Right ventricle myocardium superior (tissue), 1 donor: ENCODE data around the gene ZNF286A. TPM values are rescaled to one million over a fixed set of nuclear protein-coding genes. Genes with fewer than 3 reads are reported as not detected.
"Not testable (repeated sequence)": the region's sequence is repeated elsewhere in the genome, so short reads cannot be mapped to it uniquely, and the experiment has no call there.

Source experiments
- ATAC-seq: fragments of 200-7000 bp; cut with Tn5 transposase; one replicate; pipeline ENCODE4 v1.9.1; 2020; ENCODE audit warnings: mild to moderate bottlenecking; ENCODE audit not compliant: poor library complexity
- DNase-seq: peaks from one replicate; pipeline ENCODE4 v3.0.0-alpha.2; 2020
- intact Hi-C: fragments of 100-400 bp; cut with DNase I; formaldehyde crosslinking; loops from one replicate; pipeline ENCODE4 v1.11.2; 2022
- total RNA-seq: library from RNA; stranded (reverse); fragmentation: NEBNext Ultra II Directional; extraction: Animal tissue kit (Norgen Biotek cat#: 25700); gene quantifications from one replicate; pipeline ENCODE4 v1.2.1, GENCODE V29; 2021
- donor health status: DM: no; HTN: yes; CAD: no; lungs with severe emphysema.

ZNF286A gene
- total RNA-seq, 1 donor from 2014 or later = 11.0 TPM

DNA sequence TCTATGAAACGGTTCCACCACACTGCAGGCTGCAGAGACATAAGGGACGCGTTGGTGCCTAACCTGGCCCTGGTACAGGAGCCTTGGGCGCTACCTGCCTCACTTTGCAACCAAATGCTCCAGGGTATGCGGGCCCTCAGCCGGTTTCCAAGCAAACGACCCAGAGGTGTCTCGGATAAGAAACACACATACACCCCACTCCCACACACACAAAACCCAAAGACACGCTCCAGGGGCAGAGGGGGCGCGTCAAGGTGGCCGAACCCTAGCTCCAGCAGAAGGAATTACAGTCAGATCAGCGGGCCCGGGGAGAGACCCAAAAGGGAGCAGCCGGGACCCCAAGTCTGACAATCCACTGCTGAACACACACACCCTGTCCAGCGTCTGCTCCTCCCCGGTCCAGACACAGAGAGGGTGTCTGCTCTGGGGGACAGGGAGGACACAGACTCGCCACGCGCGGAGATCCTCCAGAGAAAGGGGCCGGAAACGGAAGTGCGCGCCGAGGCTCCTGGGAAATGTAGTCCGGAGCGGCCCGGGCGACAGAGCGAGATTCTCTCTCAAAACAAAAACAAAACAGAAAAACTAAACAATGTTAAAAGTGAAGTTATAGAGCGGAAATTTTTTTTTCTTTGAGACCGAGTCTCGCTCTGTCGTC lies 15.6 kb upstream of the ZNF286A start, which contains the start of gene TRIM16:
TSS of gene TRIM16 (minus strand) at position 488 of the 655 bp plus-strand sequence. CDS start 32,702 bp downstream, outside the sequence.
- DNase-seq (peak; percentile 92), ATAC-seq (peak; percentile 98)

DNA sequence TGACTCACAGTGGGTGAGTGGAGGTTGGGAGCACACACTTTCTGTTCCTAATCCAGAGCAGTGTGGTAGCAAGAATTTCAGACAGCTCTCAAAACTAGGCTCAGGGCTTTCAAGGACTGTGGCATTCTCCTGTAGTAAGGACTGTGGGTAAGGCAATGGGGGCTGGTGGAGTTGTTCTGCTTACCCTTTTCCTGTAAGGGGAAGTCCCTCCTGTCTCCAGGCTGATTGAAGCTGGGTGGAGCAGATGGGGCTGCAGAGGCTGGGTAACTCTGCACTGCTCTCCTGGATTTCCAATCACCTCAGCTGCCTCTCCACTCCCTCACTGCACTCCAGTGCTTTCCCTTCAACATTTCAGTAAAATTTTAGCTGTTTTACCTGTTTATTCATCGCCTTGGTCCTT lies 12.1 kb upstream of the ZNF286A start:
- DNase-seq, ATAC-seq, intact Hi-C loops: not testable (repeated sequence)

More for the DNA sequence above, 15.6 kb upstream of the ZNF286A start, which contains the start of gene TRIM16:
- intact Hi-C loops = not testable (repeated sequence)

DNA sequence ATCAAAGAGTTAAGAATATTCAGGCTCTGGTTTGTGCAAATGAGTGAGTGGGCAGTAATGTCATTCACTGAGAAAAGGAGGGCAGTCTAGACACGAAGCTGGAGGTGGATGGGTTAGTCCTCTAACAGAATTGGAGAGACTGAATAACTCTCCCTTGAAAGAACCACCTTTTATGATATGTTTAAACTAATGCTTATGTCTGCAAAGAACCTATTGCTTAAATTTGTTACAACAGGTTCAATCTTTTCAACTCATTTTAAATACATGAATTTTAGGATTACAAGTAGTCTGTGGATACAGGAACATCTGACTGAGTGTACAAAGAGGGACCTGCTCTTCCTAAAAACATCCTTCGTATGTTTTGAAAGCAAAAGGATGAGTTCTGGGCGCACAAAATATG lies 585 bp upstream of the ZNF286A start:
- intact Hi-C loops, ATAC-seq, DNase-seq: not testable (repeated sequence)

DNA sequence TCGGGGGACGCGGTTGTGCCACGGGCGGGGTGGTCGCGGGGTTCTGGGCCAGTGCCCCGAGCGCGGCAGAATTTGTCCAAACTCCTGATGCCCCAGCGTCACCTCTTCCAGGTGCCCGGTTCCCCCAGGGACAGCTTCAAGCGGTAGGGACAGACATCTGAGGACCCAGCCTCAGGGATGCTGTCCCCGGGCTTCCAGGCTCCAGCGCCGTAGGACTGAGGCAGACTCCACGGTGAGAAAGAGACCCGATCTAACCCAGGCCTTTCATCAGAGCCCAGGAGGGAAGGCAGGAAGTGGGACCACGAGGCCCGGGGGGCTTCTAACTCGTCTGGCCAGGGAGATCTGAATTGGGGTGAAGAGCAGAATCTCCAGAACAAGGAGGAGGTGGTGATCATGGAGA lies 385 bp downstream of the ZNF286A start:
- intact Hi-C loops, DNase-seq: not testable (repeated sequence)
- peak; percentile 37 for ATAC-seq

DNA sequence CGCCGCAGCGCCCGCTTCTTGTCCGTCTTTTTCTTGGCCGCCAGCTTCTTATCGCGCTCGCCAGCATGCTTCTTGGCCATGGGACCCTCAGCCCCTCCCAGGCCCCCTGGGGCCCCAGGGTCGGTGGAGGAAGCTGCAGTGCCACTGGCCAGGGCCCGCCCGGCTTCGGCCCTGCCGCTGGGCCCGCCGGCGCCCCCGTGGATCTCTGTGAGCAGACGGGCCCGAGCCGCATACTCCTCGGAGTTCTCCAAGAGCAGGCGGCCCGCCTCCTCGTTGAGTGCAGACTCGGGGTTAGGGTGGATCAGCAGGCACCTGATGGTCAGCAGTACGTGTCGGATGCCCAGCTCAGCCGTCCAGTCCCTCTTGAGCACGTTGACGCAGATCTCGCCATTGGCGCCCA lies 4.7 kb downstream of the ZNF286A start:
- intact Hi-C loops, ATAC-seq, DNase-seq: not testable (repeated sequence)

DNA sequence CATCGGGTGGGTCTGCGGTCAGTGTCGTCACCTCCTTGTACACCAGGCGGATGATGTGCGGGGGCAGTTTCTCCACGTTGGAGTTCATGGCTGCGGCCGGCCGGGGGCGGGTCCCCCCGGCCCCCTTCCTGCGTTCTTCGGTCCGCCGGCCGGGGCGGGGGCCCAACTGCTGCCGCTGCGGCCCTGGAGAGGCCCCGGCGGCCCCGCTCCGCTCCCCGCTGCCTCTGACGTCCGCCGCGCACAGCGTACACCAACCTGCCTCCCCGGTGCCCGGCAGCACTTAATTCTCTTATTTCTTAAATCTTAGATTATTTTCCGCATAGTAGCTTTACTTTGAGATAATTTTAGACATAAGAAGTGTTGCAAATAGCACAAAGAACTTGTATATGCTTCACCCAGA lies 5.3 kb downstream of the ZNF286A start:
- intact Hi-C loops, ATAC-seq, DNase-seq: not testable (repeated sequence)

DNA sequence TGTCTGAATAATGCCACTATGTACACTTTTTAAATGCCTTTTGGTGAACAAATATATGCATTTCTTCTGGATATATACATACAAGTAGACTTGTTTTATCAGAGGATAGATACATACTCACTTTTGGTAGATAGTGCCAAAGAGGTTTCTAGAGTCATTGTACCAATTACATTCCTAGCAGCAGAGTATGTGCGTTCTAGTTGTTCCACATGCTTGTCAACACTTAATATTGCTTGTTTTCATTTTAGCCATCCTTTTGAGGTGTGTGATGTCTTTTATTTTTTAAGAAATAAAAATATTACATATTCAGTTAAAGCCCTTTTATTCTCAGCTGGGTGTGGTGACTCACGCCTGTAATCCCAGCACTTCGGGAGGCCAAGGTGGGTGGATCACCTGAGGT lies 9.3 kb downstream of the ZNF286A start:
- ATAC-seq, DNase-seq, intact Hi-C loops: not testable (repeated sequence)

DNA sequence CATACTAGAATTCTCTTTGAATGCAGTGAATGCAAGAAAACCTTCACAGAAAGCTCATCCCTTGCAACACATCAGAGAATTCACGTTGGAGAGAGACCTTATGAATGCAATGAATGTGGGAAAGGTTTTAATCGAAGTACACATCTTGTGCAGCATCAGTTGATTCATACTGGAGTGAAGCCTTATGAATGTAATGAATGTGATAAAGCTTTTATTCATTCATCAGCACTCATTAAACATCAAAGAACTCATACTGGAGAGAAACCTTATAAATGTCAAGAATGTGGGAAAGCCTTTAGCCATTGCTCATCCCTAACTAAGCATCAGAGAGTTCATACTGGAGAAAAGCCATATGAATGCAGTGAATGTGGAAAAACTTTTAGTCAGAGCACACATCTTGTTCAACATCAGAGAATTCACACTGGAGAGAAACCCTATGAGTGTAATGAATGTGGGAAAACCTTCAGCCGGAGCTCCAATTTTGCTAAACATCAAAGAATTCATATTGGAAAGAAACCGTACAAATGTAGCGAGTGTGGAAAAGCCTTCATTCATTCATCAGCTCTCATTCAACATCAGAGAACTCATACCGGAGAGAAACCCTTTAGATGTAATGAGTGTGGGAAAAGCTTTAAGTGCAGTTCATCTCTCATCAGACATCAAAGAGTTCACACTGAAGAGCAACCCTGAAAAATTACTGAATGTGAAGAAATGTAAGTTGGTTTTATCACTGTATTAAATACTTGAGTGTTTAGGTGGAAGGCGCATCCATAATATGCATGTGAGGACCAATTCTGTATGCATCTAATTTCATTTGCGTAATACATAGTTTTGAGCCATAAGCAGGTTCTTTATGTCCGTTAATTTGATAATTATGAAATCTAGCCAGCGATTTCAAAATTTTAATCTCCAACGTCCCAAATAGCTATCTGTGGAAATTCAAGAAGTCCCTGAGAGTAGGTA lies 17.3 kb downstream of the ZNF286A start:
- ATAC-seq, intact Hi-C loops, DNase-seq: not testable (repeated sequence)

DNA sequence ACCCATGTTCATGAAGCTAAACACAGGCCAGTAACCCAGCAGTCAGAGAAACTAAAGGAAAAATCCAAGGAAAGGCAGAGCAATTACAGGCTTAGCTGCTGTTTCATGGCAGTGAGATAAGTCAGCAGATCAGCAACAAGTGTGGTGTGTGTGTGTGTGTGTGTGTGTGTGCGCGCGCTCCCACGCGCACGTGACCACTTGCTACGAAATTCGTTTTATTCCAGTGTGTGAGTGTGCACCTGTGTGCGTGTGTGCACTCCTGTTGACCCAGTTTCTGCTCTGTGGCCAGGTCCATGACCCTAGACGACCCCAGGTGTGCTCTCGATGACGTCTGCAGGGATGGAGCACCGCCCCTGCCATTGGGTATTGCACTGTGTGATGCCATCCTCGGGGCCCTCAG lies 31.0 kb downstream of the ZNF286A start:
- DNase-seq, ATAC-seq, intact Hi-C loops: not testable (repeated sequence)

DNA sequence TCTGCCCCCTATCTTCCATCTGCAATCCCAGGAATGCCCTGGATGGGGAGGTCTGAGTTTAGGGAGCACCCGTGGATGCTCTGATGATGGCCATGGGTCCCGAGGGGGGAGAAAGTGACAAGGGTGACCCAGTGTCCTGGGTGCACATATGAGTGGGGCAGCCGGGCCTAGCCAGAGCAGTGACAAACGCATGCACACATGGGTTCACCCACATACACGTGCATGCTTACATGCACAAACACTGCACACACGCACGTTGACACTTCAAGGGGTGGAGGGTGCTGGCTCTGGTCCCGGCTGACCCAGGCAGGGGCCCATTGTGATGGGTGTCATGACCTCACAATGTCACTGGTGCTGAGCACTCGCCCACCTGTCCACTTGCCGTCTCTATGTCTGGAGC lies 32.3 kb downstream of the ZNF286A start, which contains the start of gene TBC1D26:
TSS of gene TBC1D26 (plus strand) at position 384 of the 400 bp plus-strand sequence. CDS start 3,066 bp downstream, outside the sequence.
- DNase-seq, ATAC-seq, intact Hi-C loops: not testable (repeated sequence)

DNA sequence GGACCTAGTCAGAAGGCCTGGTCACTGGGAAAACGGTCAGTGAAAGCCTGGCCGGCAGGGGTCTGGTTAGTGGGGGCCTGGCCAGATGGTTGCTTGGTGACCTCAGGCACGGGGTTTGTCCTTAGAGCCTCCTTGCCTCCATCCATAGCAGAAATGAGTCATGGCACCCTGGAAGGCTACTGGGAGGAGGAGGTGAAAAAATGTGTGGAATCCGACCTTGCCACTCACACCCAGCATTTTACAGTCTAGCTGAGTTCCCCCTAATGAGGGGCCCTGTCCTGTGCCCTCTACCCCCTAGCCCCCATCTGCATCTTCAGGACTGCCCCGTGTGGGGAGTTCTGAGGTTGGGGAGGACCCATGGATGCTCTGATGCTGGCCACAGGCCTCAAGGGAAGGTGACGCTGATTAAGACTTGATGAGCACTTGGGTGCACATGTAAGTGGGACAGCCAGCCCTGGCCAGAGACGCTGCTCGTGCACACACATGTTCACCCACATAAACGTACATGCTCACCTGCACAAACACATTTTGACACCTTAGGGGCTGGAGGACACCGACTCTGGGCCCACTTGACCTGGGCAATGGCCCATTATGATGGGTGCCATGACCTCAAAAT lies 33.7 kb downstream of the ZNF286A start:
- DNase-seq, ATAC-seq, intact Hi-C loops: not testable (repeated sequence)

DNA sequence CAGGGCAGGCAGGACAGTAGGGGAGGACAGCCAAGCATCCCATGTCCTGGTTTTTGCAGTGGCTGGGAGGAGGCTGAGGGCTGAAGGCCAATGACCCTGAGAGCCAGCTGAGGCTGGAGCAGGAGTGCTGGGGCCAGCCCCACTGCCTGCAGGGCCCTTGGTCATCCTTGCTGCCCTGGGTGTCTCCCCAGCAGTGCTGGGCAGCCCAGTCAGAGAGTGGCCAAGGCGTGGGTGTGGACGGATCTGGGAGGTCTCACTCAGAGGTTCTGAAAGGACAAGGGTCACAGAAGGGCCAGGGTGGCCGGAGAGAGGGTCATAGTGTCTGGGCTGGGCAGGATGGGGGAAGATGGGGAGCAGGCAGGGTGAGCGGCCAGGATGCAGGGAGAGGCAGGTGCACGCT lies 37.0 kb downstream of the ZNF286A start:
- DNase-seq, ATAC-seq, intact Hi-C loops: not testable (repeated sequence)

DNA sequence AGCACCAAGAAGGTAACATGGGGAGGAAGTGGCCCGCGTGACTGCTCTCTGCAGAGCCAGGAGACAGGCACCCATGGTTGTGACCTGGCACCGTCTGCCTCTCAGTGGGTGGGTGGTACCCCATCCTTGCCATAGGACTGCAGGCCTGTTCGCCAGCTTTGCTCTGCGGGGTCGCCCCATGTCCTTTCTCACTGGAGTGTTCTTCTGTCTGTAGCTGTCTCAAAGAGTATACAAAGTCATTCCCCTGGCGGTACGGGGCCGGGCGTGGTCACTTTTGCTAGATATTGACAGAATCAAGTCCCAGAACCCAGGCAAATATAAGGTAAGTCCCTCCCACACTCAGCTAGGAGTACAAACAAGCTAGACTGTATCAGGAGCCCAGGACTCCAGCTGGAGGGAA lies 38.5 kb downstream of the ZNF286A start:
- intact Hi-C loops = no loop called here
- DNase-seq = no peak
- no peak for ATAC-seq

DNA sequence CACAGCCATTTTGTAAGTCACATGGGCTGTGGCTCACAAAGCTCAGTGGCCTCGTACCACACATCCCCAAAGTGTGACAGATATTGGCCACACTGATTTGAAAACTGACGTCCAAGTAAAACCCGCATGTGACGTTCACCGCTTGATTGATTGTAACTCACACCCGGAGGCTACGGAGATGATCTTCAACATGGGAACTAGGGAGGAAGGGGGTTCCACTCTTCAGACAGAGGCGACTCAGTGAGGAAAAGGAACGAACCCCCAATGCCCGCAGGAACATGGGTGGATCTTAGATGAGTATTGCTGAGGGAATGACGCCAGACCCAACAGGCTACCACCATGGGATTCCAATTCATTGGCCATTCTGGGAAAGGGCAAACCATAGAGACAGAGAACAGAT lies 39.7 kb downstream of the ZNF286A start:
- ATAC-seq, intact Hi-C loops, DNase-seq: not testable (repeated sequence)

DNA sequence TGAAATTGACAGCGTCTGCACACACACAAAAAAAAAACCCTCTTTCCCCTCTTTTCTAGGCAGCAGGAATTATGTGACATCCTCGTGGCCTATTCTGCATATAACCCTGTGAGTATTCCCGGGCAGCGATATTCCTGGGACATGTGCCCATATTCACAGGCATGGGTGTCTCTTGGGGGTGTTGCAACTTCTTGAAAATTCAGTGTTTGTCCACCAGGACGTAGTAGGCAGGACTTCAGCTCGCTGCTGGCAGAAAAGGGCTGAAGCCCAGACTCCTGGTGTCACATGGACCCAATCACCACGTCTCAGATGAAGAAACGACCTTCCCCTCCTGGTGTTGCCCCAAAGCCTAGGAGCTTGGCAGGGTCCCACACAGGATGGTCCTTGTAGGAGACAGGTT lies 40.5 kb downstream of the ZNF286A start:
- intact Hi-C loops, DNase-seq, ATAC-seq: not testable (repeated sequence)

DNA sequence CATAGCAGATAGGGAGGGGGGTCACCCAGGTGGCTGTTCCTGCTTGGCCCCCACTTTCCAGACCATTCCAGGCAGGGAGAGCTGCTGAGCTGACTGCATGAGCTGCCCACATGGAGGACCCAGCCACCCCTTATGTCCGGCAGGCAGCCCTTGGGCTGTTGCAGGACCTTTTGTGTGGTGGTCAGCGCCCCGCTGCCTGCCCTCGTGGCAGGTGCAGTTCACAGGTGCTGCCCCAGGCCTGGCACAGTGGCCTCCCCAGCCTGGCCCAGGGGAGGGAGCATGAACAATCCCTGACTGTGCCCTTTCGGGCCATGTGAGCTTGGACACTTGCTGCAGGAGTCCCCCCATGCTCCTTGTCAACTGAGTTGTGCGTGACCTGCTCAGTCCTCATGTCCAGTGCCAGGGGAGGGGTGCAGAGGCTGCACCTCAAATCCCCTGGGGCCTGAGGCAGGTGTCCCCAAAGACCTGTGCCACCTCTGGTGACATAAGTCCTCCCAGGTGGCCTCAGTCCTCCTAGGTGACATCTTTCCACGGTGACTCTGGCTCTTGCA lies 41.1 kb downstream of the ZNF286A start:
- intact Hi-C loops = no loop called here
- ATAC-seq (no peak), DNase-seq (no peak)

DNA sequence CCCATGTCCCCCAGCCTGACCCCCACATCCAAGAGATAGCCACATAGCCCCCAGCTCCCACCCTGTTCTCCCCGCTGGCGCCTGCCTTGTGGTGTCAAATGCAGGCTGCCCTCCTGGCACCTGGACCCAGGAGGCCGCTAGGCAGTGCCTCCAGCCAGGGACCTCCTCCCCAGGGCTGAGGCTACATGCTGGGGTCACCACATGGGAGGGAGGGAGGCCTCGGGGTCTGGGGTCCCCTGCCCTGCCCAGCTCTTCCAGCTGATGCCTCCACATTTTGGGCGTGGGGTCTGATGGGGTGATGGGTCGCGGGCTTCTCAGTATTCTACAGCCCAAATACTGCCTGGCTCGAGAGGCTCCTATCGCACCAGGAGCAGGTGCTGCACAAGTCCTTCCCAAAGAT lies 42.1 kb downstream of the ZNF286A start:
- ATAC-seq = no peak

DNA sequence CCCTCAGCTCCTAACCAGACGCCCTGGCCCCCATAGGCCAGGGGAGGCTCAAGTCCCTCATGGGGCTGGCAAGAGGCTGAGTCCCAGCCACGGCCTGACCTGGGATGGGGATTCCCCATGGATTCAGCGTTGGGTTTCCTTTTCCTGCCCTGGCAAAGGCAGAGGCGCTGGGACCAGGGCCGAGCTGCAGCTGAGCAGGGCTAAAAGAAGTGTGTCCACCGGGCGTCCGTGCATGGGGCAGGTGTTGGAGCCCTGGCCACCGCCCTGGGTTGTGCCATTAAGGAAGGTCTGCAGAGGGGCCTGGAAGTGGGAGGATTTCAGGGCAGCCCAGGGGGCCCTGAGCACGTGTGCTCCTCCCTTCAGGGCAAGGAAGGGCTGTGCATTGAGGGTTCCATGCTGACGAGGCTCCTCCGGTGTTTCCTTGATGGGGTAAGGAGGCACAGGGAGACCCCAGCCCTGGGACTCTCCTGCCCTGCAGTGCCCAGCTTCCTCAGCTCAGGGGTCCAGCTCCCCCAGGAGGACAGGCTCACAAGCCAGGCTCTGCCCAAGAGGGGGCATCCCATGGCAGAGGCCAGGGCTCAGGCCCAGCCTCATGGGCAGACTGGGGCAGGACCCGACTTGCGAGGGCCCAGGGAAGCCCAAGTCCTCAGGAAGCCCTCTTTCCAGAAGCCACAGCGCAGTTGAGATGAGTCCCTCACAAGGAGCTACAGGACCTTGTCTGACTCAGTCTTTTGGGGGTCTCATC lies 42.7 kb downstream of the ZNF286A start:
- DNase-seq = no peak
- intact Hi-C loops = no loop called here
- no peak for ATAC-seq

More for the DNA sequence above, 42.1 kb downstream of the ZNF286A start:
- DNase-seq = no peak
- intact Hi-C loops = no loop called here
